Fibroblast of the aortic adventitia (primary cell): Measurements from ENCODE around the gene TEX26. TPM values are rescaled to one million over a fixed set of nuclear protein-coding genes. Genes with fewer than 3 reads are reported as not detected.

Source experiments
- DNase-seq: peaks from one replicate; pipeline ENCODE4 v3.0.0-alpha.2; 2010; ENCODE audit warnings: low read depth
- H3K4me3 ChIP-seq: 2 replicates; pipeline ENCODE4 v1.5.1; 2011; ENCODE audit warnings: low read depth, mild to moderate bottlenecking, control low read depth, low read length, moderate library complexity
- total RNA-seq: library from RNA; depleted of rRNA; stranded (reverse); fragments of >200 nt; gene quantifications from 2 replicates; pipeline ENCODE4 v1.2.3, GENCODE V29; 2012; ENCODE audit warnings: low replicate concordance
- TF ChIP-seq, protein P1 (sequence below): IDR thresholded peaks from 2 replicates; pipeline ENCODE4 v1.5.1; 2011; ENCODE audit warnings: mild to moderate bottlenecking, low read length, control low read depth, inconsistent platforms; ENCODE audit not compliant: insufficient read depth

Gene TEX26
- total RNA-seq, 1 donor: not detected

DNA sequence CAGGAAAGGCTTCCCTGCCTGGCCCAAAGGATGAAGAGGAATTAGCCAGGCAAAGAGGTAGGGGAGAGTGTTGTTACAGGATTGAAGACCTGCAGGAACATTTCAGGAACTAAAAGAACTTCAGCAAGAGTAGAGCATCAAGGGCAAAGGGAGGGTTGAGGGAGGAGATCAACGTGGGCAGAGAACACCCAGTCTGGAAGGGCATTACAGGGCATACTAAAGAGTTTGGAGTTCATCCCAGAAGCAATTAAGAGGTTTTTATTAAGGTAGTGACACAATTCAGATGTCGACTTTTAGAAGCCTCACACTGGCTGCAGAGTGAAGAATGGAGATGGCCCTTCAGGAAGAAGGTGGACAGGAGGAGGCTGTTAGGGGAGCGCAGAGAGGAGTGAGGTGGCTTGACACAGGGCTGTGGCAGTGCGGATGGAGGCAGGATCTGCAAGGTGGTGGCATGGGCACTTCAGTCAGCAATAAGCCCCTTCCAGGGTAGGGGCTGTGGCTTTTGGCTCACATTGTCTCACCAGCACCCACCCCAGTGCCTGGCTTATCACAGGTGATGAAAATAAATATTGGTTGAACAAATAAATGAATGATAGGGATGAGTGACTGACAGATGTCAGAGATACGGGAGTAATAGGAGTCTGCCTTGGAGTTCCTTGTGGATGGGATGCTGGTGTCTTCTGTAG is 24.9 kb downstream of the TEX26 start:
- TF ChIP-seq, protein P1, sequence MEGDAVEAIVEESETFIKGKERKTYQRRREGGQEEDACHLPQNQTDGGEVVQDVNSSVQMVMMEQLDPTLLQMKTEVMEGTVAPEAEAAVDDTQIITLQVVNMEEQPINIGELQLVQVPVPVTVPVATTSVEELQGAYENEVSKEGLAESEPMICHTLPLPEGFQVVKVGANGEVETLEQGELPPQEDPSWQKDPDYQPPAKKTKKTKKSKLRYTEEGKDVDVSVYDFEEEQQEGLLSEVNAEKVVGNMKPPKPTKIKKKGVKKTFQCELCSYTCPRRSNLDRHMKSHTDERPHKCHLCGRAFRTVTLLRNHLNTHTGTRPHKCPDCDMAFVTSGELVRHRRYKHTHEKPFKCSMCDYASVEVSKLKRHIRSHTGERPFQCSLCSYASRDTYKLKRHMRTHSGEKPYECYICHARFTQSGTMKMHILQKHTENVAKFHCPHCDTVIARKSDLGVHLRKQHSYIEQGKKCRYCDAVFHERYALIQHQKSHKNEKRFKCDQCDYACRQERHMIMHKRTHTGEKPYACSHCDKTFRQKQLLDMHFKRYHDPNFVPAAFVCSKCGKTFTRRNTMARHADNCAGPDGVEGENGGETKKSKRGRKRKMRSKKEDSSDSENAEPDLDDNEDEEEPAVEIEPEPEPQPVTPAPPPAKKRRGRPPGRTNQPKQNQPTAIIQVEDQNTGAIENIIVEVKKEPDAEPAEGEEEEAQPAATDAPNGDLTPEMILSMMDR: no peak
- no peak overlapping the region for H3K4me3 ChIP-seq
- no peak for DNase-seq

DNA sequence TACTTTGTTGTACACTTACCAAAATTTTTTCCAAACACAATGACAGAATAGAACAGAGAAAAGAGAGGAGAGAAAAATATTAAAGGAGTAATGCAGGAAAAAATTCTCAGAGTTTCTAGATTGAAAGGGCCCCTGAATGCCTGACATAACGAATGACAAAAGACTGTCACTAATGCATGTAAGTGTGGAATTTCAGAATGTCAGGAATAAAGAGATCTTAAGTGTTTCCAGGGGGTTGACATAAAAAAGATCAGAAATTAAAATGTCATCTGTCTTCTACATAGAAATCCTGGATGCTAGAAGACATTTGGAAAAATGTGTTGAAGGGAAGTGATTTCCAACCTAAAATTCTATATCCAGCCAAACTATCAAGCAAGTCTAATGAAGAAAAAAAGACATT is 27.2 kb downstream of the TEX26 start:
- H3K4me3 ChIP-seq: no peak overlapping the region
- TF ChIP-seq, protein P1: no peak
- no peak for DNase-seq

DNA sequence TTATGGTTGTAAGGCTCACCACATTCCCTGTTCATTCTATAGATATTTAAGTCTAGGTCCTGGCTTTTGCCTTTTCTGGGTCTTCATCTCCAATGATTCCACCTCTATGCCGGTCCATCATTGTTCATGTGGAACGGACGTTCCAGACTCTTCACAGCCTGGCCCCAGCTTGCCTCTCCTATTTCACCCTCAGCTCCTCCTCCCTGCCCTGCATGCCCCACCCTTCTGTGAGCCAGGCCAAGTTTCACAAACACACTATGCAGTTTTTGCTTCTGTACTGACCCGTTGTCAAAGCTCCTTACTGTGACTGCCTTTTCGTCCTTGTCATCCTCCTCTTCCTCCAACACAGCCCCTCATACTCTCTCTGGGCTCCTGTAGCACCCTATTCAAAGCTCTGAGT is 31.3 kb downstream of the TEX26 start:
- DNase-seq: peak; percentile 45
- no peak overlapping the region for H3K4me3 ChIP-seq
- TF ChIP-seq, protein P1: no peak

DNA sequence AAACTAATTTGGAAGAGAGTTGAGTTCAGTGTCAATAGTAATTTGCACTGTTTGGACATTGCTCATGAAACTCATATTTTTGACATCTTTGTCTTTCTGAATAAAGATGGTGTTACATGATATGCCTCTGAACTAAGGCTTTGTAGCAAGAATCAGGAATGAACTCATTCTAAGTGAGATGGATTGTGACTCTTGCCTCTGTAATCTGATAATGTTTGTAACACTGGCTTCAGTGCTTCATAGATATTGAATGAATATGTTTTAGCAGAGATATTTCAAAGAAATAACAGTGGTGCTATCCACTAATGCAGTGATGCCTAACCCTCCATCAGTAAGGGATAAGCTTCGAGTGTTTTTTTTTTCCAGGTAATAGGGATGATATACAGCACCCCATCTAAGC is 32.9 kb downstream of the TEX26 start:
- no peak for DNase-seq
- no peak overlapping the region for H3K4me3 ChIP-seq
- TF ChIP-seq, protein P1: no peak

DNA sequence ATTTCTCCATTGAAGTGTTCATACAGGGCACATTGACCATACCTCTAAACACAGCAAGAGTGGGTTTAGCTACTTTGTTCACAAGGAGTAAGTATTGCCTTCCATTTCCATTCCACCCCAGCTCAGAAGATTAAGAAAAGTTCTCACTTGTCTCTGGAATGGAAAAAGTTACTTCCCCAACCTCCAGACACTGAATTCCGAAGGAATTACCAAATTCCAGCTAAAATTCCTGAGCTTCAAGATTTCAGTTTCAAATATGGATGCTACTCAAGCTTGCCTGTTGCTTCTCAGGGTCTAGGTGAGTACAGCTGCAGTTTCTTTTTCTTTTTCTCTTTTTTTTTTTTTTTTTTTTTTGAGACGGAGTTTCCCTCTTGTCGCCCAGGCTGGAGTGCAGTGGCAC is 33.6 kb downstream of the TEX26 start:
- DNase-seq: no peak
- H3K4me3 ChIP-seq: no peak overlapping the region
- TF ChIP-seq, protein P1: no peak

DNA sequence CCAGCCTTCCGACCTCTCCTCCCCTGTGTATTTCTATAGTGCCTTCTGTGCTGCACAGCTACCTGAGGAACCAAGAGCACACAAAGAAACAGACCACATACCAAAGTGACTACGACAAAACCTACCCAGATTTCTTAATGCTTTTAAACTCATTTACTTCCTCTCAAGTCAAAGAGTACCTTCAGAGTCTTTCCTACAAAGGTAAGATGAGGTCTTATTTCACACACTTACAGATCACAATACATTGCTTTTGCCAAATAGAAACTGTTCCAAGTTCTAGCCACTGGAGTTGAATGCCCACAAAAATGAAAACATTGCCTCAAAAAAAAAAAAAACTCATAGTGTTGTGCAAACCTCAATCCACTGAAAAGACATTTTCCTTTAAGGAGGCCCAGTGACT is 36.4 kb downstream of the TEX26 start:
- TF ChIP-seq, protein P1: no peak
- peak; percentile 72 for DNase-seq
- H3K4me3 ChIP-seq: no peak overlapping the region

DNA sequence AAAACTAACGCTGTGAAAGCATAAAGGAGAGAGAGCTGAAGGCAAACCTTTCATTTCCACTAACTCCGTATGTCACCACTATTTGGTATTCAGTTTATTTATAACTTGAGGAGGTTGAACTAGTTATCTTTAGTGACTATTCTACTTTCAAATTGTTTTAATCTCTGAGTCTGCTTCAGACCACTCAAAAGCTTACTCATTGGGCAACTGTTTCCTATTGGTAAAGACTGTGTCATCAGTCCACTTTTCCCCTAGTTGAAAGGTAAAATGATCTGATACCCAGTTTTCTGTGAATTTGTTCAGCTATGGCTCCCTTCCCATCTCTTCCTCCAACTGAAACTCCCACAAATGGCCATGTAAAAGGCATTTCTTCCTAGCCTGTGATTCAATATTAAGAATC is 39.1 kb downstream of the TEX26 start:
- no peak overlapping the region for H3K4me3 ChIP-seq
- TF ChIP-seq, protein P1: no peak
- peak; percentile 59 for DNase-seq
